HG03175 (cell line): ENCODE results near the gene PPP1R12A.
A peak's percentile ranks its signal among the peaks of the same experiment; 100 is the strongest.
"Not testable (repeated sequence)": the region's sequence is repeated elsewhere in the genome, so short reads cannot be mapped to it uniquely, and the experiment has no call there.

Experiments used
- ATAC-seq: cut with Tn5 transposase; IDR thresholded peaks from one replicate; pipeline ENCODE4 v1.9.1; 2021; ENCODE audit warnings: mild to moderate bottlenecking, moderate library complexity; ENCODE audit not compliant: unreplicated experiment

Gene PPP1R12A

GRCh38 chr12:79935021-79935623 is at the start of gene PPP1R12A:
PPP1R12A (minus strand) TSS chr12:79935097; CDS start chr12:79934931, 166 bp downstream.
- peak; percentile 86 for ATAC-seq

- ATAC-seq = no peak
Measured at GRCh38 chr12:79983986-79984620, 49.2 kb upstream of the PPP1R12A start.

GRCh38 chr12:79983492-79983891 is 48.6 kb upstream of the PPP1R12A start:
- ATAC-seq = no peak

GRCh38 chr12:79982086-79983062 is 47.5 kb upstream of the PPP1R12A start:
- ATAC-seq = no peak

DNA sequence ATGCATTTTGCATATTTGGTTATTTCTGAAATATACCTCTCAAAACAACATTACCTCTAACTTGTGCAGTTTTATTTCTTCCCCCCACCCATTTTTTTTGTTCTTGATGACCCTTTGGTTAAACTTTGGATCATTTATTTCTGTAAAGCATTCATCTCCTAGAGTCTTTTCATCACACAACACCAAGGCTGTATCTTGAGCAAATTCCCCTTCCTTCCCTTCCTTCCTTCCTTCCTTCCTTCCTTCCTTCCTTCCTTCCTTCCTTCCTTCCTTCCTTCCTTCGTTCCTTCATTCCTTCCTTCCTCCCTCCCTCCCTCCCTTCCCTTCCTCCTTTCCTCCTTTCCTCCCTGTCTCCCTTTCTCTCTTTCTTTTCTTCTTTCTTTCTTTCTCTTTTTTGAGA is 43.8 kb upstream of the PPP1R12A start:
- no peak for ATAC-seq

DNA sequence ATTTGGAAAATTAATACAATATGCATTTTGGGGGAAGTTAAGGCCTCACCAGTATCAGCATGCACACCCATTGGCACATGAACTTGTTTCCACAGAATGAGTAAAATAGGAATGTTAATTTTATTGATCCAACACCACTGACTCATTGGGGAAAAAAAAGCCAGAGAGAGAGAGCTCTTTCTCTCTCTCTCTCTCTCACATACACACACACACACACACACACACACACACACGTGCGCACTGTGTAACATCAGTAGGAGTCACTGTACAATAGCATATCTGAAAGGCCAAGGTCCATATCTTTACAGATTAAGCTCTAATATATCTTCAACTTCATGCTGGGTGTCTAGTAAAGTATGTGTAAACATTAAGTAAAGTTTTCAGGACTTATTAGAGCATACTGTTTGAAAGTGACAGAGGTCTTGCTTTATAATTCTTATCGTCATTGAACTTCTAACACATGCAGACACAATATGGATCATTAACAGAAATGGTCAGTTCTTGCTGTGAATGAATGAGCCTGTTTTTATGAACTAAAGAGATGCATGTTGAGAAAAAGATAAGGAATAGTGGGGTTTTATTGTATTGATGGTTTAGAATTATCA is 43.1 kb upstream of the PPP1R12A start:
- not testable (repeated sequence) for ATAC-seq

GRCh38 chr12:79975143-79975542 is 40.2 kb upstream of the PPP1R12A start:
- ATAC-seq = no peak

GRCh38 chr12:79973801-79974200 is 38.9 kb upstream of the PPP1R12A start:
- no peak for ATAC-seq

- no peak for ATAC-seq
Measured at GRCh38 chr12:79964100-79964627, 29.3 kb upstream of the PPP1R12A start.

DNA sequence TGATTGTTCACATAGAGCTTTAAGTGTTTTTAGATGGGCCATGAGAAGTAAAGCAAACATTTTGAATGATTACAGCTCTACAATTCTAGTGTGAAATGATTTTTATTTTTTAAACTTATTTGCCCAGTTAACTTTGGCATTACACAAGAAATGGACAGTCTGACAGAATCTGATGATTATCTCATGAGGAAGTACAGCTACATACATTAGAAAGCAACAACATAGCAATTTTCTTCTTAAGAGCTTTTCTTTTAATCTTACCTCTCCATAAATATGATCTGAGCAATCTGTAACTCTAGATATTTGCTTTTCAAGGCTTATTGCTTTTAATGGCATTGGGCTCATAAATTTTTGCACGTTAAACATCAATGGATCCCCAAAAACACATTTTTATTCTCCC is 26.5 kb upstream of the PPP1R12A start:
- no peak for ATAC-seq

- no peak for ATAC-seq
Measured at GRCh38 chr12:79959484-79959883, 24.6 kb upstream of the PPP1R12A start.

DNA sequence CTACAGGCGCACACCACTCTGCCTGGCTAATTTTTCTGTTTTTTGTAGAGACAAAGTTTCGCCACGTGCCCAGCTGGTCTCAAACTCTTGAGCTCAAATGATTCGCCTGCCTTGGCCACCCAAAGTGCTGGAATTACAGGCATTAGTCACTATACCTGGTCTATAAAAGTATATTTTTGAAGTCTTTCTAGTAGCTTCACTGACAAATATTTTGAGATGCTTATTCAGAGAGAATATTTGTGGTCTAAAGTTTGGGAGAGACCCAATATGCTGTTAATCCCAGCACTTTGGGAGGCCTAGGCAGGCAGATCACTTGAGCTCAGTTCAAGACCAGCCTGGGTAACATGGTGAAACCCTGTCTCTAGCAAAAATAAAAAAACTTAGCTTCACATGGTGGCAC is 22.0 kb upstream of the PPP1R12A start:
- no peak for ATAC-seq

DNA sequence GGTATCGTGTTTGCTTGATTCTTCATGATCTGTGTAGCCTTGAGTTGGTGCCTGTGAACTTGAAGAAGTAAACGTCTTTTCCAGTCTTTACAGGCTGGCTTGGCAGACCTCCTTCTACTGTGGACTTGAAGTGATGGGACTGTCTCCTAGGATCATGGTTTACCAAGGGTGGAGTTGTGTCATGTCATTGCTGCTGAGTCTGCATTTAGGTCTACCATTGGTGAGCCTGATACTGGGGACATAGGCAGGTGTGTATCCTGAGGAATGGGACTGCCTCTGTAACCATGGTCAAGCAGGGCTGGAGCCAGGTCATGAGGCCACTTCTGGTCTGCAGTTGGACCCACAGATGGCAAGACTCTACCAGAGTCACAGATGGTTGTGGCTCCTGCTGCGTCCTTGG is 20.7 kb upstream of the PPP1R12A start:
- no peak for ATAC-seq

DNA sequence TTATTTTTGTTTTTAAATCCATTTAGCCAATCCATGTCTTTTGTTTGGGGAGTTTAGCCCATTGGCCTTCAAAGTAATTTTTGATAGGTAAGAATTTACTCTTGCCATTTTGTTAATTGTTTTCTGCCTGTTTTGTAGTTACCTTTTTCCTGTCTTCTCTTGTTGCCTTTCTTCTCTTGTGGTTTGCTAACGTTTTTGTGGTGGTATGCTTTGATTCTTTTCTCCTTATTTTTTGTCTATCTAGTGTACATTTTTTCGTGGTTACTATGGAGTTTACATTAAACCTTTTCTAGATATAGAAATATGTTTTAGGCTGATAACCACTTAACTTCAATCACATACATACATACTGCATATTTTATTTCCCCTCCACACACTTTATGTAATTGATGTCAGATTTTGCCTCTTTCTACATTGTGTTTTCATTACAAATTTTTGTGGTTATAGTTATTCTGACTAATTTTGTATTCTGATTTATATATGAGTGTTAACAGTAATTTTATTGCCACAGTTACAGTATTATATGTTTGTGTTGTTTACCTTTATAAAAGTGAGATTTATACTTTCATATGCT is 19.2 kb upstream of the PPP1R12A start:
- no peak for ATAC-seq

- no peak for ATAC-seq
Measured at GRCh38 chr12:79949098-79949497, 14.2 kb upstream of the PPP1R12A start.

DNA sequence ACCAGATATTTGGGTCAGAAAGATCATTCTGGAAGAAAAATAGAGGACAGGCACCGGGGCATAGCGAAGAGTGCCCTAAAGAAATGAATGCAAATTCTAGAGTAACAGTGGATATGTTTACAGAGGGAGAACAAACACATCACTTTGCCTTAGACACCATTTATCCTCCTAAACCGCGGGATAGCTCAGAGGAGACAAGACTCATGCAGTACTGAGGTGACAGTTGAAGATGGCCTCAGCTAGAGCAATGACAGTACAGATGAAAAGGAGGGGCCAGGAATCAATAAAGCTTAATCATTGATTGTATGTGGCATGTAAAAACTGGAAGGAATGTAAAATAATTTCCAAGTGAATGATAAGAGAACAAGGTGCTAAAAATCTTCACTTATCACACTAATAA is 10.5 kb upstream of the PPP1R12A start:
- no peak for ATAC-seq

DNA sequence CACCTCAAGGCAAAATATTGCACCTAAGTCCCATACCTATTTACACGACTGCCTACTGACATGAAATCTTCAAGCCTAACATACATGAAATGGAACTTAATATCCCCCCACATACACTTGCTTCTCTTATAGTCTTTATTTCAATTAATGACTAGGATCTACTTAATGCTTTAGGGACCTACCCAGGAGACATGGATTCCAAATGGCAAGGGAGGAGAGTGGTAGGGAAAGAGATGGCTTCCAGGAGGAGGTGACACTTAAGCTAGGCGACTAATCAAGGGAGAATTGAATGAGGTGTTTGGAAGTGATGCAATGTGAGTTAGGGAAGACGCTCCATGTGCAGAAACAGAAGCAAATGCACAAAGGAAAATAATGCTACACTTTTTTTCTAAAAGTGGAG is 9.7 kb upstream of the PPP1R12A start:
- ATAC-seq = no peak

DNA sequence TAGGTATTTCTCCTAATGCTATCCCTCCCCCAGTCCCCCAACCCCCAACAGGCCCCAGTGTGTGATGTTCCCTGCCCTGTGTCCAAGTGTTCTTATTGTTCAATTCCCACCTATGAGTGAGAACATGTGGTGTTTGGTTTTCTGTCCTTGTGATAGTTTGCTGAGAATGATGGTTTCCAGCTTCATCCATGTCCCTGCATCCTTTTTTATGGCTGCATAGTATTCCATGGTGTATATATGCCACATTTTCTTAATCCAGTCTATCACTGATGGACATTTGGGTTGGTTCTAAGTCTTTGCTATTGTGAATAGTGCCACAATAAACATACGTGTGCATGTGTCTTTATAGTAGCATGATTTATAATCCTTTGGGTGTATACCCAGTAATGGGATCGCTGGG is 7.9 kb upstream of the PPP1R12A start:
- ATAC-seq = not testable (repeated sequence)

DNA sequence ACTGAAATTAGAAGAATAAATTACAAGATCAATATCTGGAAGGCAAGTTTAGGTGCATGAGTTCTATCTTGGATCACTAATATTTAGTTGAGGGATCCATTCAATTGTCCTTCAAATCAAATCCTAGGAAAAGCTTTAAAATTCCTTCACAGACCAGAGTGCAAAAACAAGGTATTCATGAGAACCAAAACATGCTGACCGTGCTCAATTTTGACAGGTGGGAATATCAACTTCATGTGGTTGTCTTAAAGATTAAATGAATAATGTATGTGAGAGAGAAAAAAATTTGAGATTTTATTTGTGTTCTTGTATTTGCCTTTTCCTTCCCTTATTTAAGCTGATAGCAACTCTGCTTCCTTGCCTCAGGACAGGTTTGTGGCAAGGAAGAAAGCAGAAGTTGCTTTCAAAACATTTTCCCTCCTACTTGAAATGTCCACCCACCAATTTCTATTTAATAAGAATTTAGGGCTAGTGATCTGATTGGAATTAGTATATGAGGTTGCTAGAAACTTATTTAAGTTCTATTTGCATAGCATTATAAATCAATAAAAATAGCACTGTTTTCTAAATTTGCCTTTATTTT is 4.9 kb upstream of the PPP1R12A start:
- no peak for ATAC-seq

- no peak for ATAC-seq
Measured at GRCh38 chr12:79938843-79939242, 3.9 kb upstream of the PPP1R12A start.
